GM23248 (cell line): ENCODE data around the gene GCNT3. TPM values are rescaled to one million over a fixed set of nuclear protein-coding genes. Genes with fewer than 3 reads are reported as not detected.

Experiments
- DNase-seq: peaks from one replicate; pipeline ENCODE4 v3.0.0-alpha.2; 2015
- H2AFZ ChIP-seq: fragments of 200-600 bp; sonication (generic); 2 replicates; pipeline ENCODE4 v1.6.1; 2016; ENCODE audit warnings: antibody characterized with exemption
- H3F3A ChIP-seq: fragments of 200-600 bp; sonication (generic); 2 replicates; pipeline ENCODE4 v1.6.1; 2016; ENCODE audit warnings: mild to moderate bottlenecking, antibody characterized with exemption, mixed run types; ENCODE audit not compliant: insufficient read depth
- H3K27ac ChIP-seq: fragments of 200-600 bp; sonication (generic); 2 replicates; pipeline ENCODE4 v1.5.1; 2016; ENCODE audit warnings: mild to moderate bottlenecking
- H3K27me3 ChIP-seq: fragments of 200-600 bp; sonication (generic); replicated peaks from 2 replicates; pipeline ENCODE4 v1.6.1; 2016; ENCODE audit warnings: mild to moderate bottlenecking; ENCODE audit not compliant: insufficient read depth
- H3K36me3 ChIP-seq: fragments of 200-600 bp; sonication (generic); 2 replicates; pipeline ENCODE4 v1.6.1; 2016; ENCODE audit warnings: low read depth, mild to moderate bottlenecking
- H3K4me1 ChIP-seq: fragments of 200-600 bp; sonication (generic); 2 replicates; pipeline ENCODE4 v1.6.1; 2016; ENCODE audit warnings: mild to moderate bottlenecking; ENCODE audit not compliant: insufficient read depth
- H3K4me2 ChIP-seq: fragments of 200-600 bp; sonication (generic); one replicate; pipeline ENCODE4 v1.6.1; 2016; ENCODE audit warnings: mild to moderate bottlenecking; ENCODE audit not compliant: unreplicated experiment
- H3K4me3 ChIP-seq: fragments of 200-600 bp; sonication (generic); 2 replicates; pipeline ENCODE4 v1.5.1; 2016; ENCODE audit warnings: mild to moderate bottlenecking
- H3K79me2 ChIP-seq: fragments of 200-600 bp; sonication (generic); 2 replicates; pipeline ENCODE4 v1.6.1; 2016; ENCODE audit warnings: mild to moderate bottlenecking; ENCODE audit not compliant: insufficient read depth
- H3K9ac ChIP-seq: fragments of 200-600 bp; sonication (generic); 2 replicates; pipeline ENCODE4 v1.6.1; 2016; ENCODE audit warnings: mild to moderate bottlenecking
- H3K9me2 ChIP-seq: fragments of 200-600 bp; sonication (generic); 2 replicates; pipeline ENCODE4 v1.6.1; 2016; ENCODE audit warnings: mixed run types, mild to moderate bottlenecking, moderate library complexity; ENCODE audit not compliant: insufficient read depth
- H3K9me3 ChIP-seq: fragments of 200-600 bp; sonication (generic); one replicate; pipeline ENCODE4 v1.6.1; 2017; ENCODE audit warnings: low read depth
- H4K20me1 ChIP-seq: fragments of 200-600 bp; sonication (generic); 2 replicates; pipeline ENCODE4 v1.6.0; 2016; ENCODE audit not compliant: insufficient read depth
- EZH2 ChIP-seq: fragments of 200-600 bp; sonication (generic); IDR thresholded peaks from 2 replicates; pipeline ENCODE4 v1.6.1; 2018; ENCODE audit warnings: antibody characterized with exemption, mild to moderate bottlenecking; ENCODE audit not compliant: insufficient read depth, poor library complexity, severe bottlenecking
- EZH2phosphoT487 ChIP-seq: fragments of 200-600 bp; sonication (generic); IDR thresholded peaks from 2 replicates; pipeline ENCODE4 v1.6.1; 2018; ENCODE audit warnings: antibody characterized with exemption, moderate library complexity, mild to moderate bottlenecking, low read depth; ENCODE audit not compliant: insufficient read depth
- WGBS, 2 experiments: methylation state at CpG; one replicate each; pipeline ENCODE4 v1.1.6; 2015 to 2017; ENCODE audit warnings: low lambda C conversion rate in 2 of 2, low coverage in 1 of 2; ENCODE audit errors: missing lambda C conversion rate in 2 of 2; 5-methylcytosine and 5-hydroxymethylcytosine counted together
- in situ Hi-C: fragments of 300-500 bp; cut with MboI; formaldehyde crosslinking; loops from 2 replicates; pipeline ENCODE4 v1.15.0; 2020
- polyA plus RNA-seq: library from polyadenylated mRNA; unstranded; fragments of >200 nt; fragmentation: Nextera tagmentation; extraction: Ambion mirVana; gene quantifications from 2 replicates; pipeline ENCODE4 v1.2.1, GENCODE V29; 2016
- total RNA-seq: library from RNA; depleted of rRNA; stranded (reverse); fragments of >200 nt; shearing (Covaris generic); gene quantifications from 2 replicates; pipeline ENCODE4 v1.2.3, GENCODE V29; 2014

Gene GCNT3
- total and polyA plus RNA-seq, 2 experiments from 2014 or later: not detected

DNA sequence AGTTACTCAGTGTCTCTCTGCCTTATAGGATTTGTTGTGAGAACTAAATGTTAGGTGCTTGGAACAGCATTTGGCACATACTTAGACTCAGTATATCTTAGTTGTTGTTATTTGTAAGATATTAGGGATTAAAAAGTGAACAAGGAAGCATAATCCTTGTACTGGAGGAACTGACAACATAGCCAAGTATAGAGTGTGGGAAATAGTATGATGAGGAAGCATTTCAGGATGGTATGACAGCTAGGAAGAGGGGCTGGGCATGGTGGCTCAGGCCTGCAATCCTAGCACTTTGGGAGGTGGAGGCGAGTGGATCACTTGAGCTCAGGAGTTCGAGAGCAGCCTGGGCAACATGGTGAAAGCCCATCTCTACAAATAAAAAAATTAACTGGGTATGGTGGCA is 16.6 kb upstream of the GCNT3 start:
- peak overlapping the region; percentile 91 for H3K27ac ChIP-seq
- H3K27me3 ChIP-seq: no peaks in the 10 kb centered on the region; the same call in 1 of the 2 replicates
- H3K36me3 ChIP-seq: no peaks in the 10 kb centered on the region
- H3K9me2 ChIP-seq: no peaks in the 10 kb centered on the region
- H3K4me1 ChIP-seq: peaks cover 15% of the 10 kb centered on the region
- H3K9ac ChIP-seq: peak overlapping the region; percentile 64
- in situ Hi-C loops: no loop called here
- no peak for DNase-seq
- H3K4me3 ChIP-seq: 0 out of 2 replicates have a peak overlapping the region, but pooled peaks have one; percentile 9
- H3K9me3 ChIP-seq: no peaks in the 10 kb centered on the region
- H3K79me2 ChIP-seq: no peaks in the 10 kb centered on the region
- no peaks in the 10 kb centered on the region for H4K20me1 ChIP-seq
- peak overlapping the region; percentile 8 for H3K4me2 ChIP-seq
- TF ChIP-seq EZH2phosphoT487: no peak
- TF ChIP-seq EZH2: no peak
- peak overlapping the region; percentile 74 for H2AFZ ChIP-seq
- H3F3A ChIP-seq: peaks cover 20% of the 10 kb centered on the region
- WGBS, 2 experiments: 86 to 92% methylated on average over 2 of the region's 2 CpGs

DNA sequence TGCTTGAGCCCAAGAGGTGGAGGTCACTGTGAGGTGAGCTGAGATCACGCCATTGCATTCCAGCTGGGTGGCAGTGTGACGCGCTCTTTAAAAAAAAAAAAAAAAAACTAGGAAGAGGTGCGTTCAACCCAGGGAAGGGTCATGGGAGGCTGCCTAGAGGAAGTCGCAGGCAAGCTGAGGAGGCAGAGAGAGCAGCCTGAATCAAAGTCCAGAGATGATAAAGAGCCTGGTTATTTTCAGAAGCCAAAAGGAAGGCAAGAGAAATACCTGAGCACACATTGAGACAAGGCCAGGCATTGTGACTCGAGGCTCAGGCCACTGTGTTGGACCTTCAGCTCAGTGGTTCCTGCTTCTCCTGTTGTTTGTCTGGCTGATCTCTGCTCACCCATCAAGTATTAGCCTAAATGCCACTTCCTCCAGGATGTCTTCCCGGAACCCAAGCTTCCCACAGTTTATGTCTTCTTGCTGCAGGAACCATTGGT is 16.1 kb upstream of the GCNT3 start:
- H3K4me3 ChIP-seq: no peak overlapping the region
- no peaks in the 10 kb centered on the region for H3K79me2 ChIP-seq
- H4K20me1 ChIP-seq: no peaks in the 10 kb centered on the region
- no peaks in the 10 kb centered on the region; the same call in 1 of the 2 replicates for H3K27me3 ChIP-seq
- no peaks in the 10 kb centered on the region for H3K36me3 ChIP-seq
- no peak overlapping the region for H3K9ac ChIP-seq
- WGBS, 2 experiments: 74 to 77% methylated on average over 7 of the region's 7 CpGs
- no peak for DNase-seq
- H2AFZ ChIP-seq: no peak overlapping the region
- no peaks in the 10 kb centered on the region for H3K9me2 ChIP-seq
- in situ Hi-C loops: no loop called here
- peaks cover 20% of the 10 kb centered on the region for H3F3A ChIP-seq
- H3K9me3 ChIP-seq: no peaks in the 10 kb centered on the region
- H3K4me1 ChIP-seq: peaks cover 15% of the 10 kb centered on the region
- TF ChIP-seq EZH2phosphoT487 (no peak), EZH2 (no peak)
- H3K4me2 ChIP-seq: no peak overlapping the region
- peak overlapping the region; percentile 91 for H3K27ac ChIP-seq

DNA sequence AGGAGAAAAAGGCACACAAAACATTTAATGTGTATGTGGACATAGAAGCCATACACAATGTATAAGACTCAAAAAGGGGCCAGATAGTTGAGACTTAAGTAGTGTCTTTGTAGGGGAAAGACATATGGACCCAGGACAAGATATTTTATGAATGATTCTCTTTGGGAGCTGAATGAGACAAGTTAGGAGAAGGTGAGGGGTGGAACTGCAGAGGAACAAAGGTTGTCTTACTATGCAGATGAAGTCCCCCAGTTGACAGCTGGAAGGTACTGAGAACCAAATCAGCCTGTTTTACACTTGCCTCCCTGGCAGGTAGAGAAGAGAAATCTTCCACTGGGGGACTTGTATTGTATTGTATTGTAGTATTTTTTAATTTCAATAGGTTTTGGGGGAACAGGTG is 14.9 kb upstream of the GCNT3 start:
- no peak overlapping the region for H3K9ac ChIP-seq
- peaks cover 20% of the 10 kb centered on the region for H3F3A ChIP-seq
- no peaks in the 10 kb centered on the region for H3K36me3 ChIP-seq
- H3K27me3 ChIP-seq: no peaks in the 10 kb centered on the region; the same call in 1 of the 2 replicates
- no peaks in the 10 kb centered on the region for H4K20me1 ChIP-seq
- H3K27ac ChIP-seq: no peak overlapping the region
- no peaks in the 10 kb centered on the region for H3K9me3 ChIP-seq
- in situ Hi-C loops: no loop called here
- peaks cover 15% of the 10 kb centered on the region for H3K4me1 ChIP-seq
- no peak overlapping the region for H3K4me3 ChIP-seq
- no peak overlapping the region for H2AFZ ChIP-seq
- DNase-seq: no peak
- H3K9me2 ChIP-seq: no peaks in the 10 kb centered on the region
- TF ChIP-seq EZH2phosphoT487 (no peak), EZH2 (no peak)
- no peak overlapping the region for H3K4me2 ChIP-seq
- no peaks in the 10 kb centered on the region for H3K79me2 ChIP-seq

DNA sequence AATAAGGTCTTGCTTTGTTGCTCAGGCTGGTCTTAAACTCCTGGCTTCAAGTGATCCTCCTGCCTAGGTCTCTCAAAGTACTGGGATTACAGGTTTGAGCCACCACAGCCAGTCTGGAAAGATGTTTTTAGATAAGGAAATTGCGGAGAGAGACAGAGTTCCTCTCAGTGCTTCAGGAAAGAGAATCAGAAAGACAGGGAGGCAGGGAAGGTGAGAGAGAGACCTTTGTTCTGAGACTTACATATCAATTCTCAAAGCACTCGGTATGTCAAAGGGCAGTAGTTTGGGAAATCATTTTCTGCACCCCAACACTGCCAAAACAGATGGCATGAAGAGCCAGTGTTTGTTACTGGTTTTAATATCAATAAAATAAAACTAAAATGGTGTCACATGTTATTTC is 13.1 kb upstream of the GCNT3 start:
- TF ChIP-seq EZH2 (no peak), EZH2phosphoT487 (no peak)
- Histone ChIP-seq H3K27ac (no peak overlapping the region), H4K20me1 (no peaks in the 10 kb centered on the region), H3K79me2 (no peaks in the 10 kb centered on the region), H3F3A (peaks cover 20% of the 10 kb centered on the region), H3K9me2 (no peaks in the 10 kb centered on the region), H3K4me1 (peaks cover 15% of the 10 kb centered on the region), H3K9me3 (no peaks in the 10 kb centered on the region), H3K27me3 (no peaks in the 10 kb centered on the region; the same call in 1 of the 2 replicates), H3K4me3 (no peak overlapping the region), H3K36me3 (no peaks in the 10 kb centered on the region), H3K9ac (no peak overlapping the region), H2AFZ (no peak overlapping the region), H3K4me2 (no peak overlapping the region)
- in situ Hi-C loops: no loop called here
- DNase-seq: no peak
- 71 to 82% methylated on average over 2 of the region's 2 CpGs for WGBS, 2 experiments

- Histone ChIP-seq H3K36me3 (no peaks in the 10 kb centered on the region), H3K9ac (no peak overlapping the region), H3K4me2 (no peak overlapping the region), H3K79me2 (no peaks in the 10 kb centered on the region), H3F3A (no peaks in the 10 kb centered on the region), H3K27ac (no peak overlapping the region), H3K9me2 (no peaks in the 10 kb centered on the region), H4K20me1 (no peaks in the 10 kb centered on the region), H3K4me1 (no peaks in the 10 kb centered on the region), H3K4me3 (no peak overlapping the region), H3K9me3 (no peaks in the 10 kb centered on the region), H2AFZ (no peak overlapping the region), H3K27me3 (peaks cover 4% of the 10 kb centered on the region; the same call in 1 of the 2 replicates)
- WGBS, 2 experiments: 49 to 51% methylated on average over 5 of the region's 5 CpGs
- TF ChIP-seq EZH2phosphoT487 (no peak), EZH2 (no peak)
- in situ Hi-C loops: no loop called here
- no peak for DNase-seq
Measured at GRCh38 chr15:59605994-59606393, 5.6 kb upstream of the GCNT3 start.
